H1 (cell line): ENCODE data around the gene BNC2. TPM values are rescaled to one million over a fixed set of nuclear protein-coding genes. Genes with fewer than 3 reads are reported as not detected.

Experiments
- CTCF ChIA-PET: fragments of 300-600 bp; sonication (Branson Sonifier 250); formaldehyde crosslinking; loops from one replicate; lab custom pipeline; 2021; ENCODE audit not compliant: partially characterized antibody; lab: Charles Lee
- POLR2A ChIA-PET: fragments of 300-600 bp; sonication (Branson Sonifier 250); formaldehyde crosslinking; loops from one replicate; lab custom pipeline; 2021; ENCODE audit warnings: inconsistent platforms; ENCODE audit not compliant: partially characterized antibody; lab: Charles Lee
- DNase-seq, 2 experiments: peaks; one replicate each; pipeline versions ENCODE4 v3.0.0 to v3.0.0-alpha.2; 2010 to 2022; ENCODE audit warnings: low spot score in 2 of 2, low read depth in 1 of 2, mixed read lengths in 1 of 2
- FAIRE-seq: peaks from 2 replicates; lab custom pipeline; 2011; peaks lifted over from hg19 to GRCh38; lab: Jason Lieb, UNC
- H2AFZ ChIP-seq: 2 replicates; pipeline ENCODE4 v1.8.1; 2012; ENCODE audit warnings: low read length, inconsistent platforms
- H2AK5ac ChIP-seq: 2 replicates; pipeline ENCODE4 v1.6.1; 2013; ENCODE audit warnings: low read depth, low read length
- H2BK120ac ChIP-seq: replicated peaks from 2 replicates; pipeline ENCODE3; 2013; ENCODE audit warnings: low read depth, low read length, inconsistent platforms
- H2BK12ac ChIP-seq: 2 replicates; pipeline ENCODE4 v1.6.1; 2013; ENCODE audit warnings: low read depth, low read length
- H2BK15ac ChIP-seq: 2 replicates; pipeline ENCODE4 v1.6.1; 2013; ENCODE audit warnings: low read length
- H2BK20ac ChIP-seq: 2 replicates; pipeline ENCODE4 v1.6.1; 2013; ENCODE audit warnings: low read length
- H2BK5ac ChIP-seq: 2 replicates; pipeline ENCODE4 v1.6.1; 2013; ENCODE audit warnings: low read depth, low read length
- H3K14ac ChIP-seq: 2 replicates; pipeline ENCODE4 v1.6.1; 2013; ENCODE audit warnings: inconsistent platforms; ENCODE audit not compliant: insufficient read length
- H3K18ac ChIP-seq: 2 replicates; pipeline ENCODE4 v1.6.1; 2013; ENCODE audit warnings: low read length; ENCODE audit errors: extremely low read depth
- H3K23ac ChIP-seq: 2 replicates; pipeline ENCODE4 v1.6.1; 2013; ENCODE audit warnings: inconsistent platforms; ENCODE audit not compliant: insufficient read length
- H3K23me2 ChIP-seq: 2 replicates; pipeline ENCODE4 v1.6.1; 2013; ENCODE audit warnings: low read depth, low read length
- H3K27ac ChIP-seq: 2 replicates; pipeline ENCODE4 v1.6.1; 2011; ENCODE audit warnings: low read depth, low read length, inconsistent platforms
- H3K27me3 ChIP-seq, 4 experiments: replicated peaks in 1 of 4; 1 replicate in 1 of 4; 2 replicates in 3 of 4; pipeline versions ENCODE4 v1.6.1 to v1.8.1; 2011 to 2013; ENCODE audit warnings: low read length in 3 of 4, mild to moderate bottlenecking in 3 of 4, inconsistent platforms in 2 of 4, mixed read lengths in 2 of 4, moderate library complexity in 1 of 4; ENCODE audit not compliant: control insufficient read depth in 3 of 4, insufficient read depth in 3 of 4; ENCODE audit errors: extremely low read depth in 1 of 4
- H3K36me3 ChIP-seq, 4 experiments: 2 replicates each; pipeline versions ENCODE4 v1.6.1 to v1.8.1; 2011 to 2013; ENCODE audit warnings: mild to moderate bottlenecking in 4 of 4, low read length in 3 of 4, moderate library complexity in 2 of 4, control low read depth in 1 of 4, inconsistent platforms in 1 of 4; ENCODE audit not compliant: insufficient read depth in 4 of 4, control insufficient read depth in 2 of 4
- H3K4ac ChIP-seq: replicated peaks from 2 replicates; pipeline ENCODE3; 2013; ENCODE audit warnings: low read length, low read depth, mixed read lengths, inconsistent platforms; ENCODE audit not compliant: insufficient read length
- H3K4me1 ChIP-seq, 4 experiments: replicated peaks in 1 of 4; 1 replicate in 1 of 4; 2 replicates in 3 of 4; pipeline versions ENCODE4 v1.6.1 to v1.8.1; 2011 to 2013; ENCODE audit warnings: low read length in 3 of 4, inconsistent platforms in 2 of 4, mixed read lengths in 1 of 4; ENCODE audit not compliant: insufficient read depth in 4 of 4, control insufficient read depth in 3 of 4
- H3K4me2 ChIP-seq, 2 experiments: 2 replicates each; pipeline versions ENCODE4 v1.6.1 to v1.8.1; 2011 to 2013; ENCODE audit warnings: low read depth in 2 of 2, low read length in 2 of 2, control low read depth in 1 of 2, inconsistent platforms in 1 of 2, mild to moderate bottlenecking in 1 of 2; ENCODE audit not compliant: insufficient read depth in 1 of 2
- H3K4me3 ChIP-seq, 4 experiments: fragments of 200-600, 300-600 bp in 1 of 4; sonication (generic), shearing (Covaris generic), sonication (Bioruptor Twin) in 1 of 4; 2 replicates each; pipeline versions ENCODE4 v1.5.1 to v1.8.1; 2011 to 2016; ENCODE audit warnings: low read length in 4 of 4, low read depth in 3 of 4, control low read depth in 2 of 4, inconsistent platforms in 2 of 4, mild to moderate bottlenecking in 2 of 4, mixed read lengths in 1 of 4, moderate library complexity in 1 of 4; ENCODE audit not compliant: insufficient read depth in 2 of 4; ENCODE audit errors: extremely low read depth in 1 of 4
- H3K56ac ChIP-seq: replicated peaks from 2 replicates; pipeline ENCODE3; 2013; ENCODE audit warnings: low read depth, mild to moderate bottlenecking, mixed read lengths, low read length, inconsistent platforms; ENCODE audit not compliant: insufficient read length
- H3K79me1 ChIP-seq: 2 replicates; pipeline ENCODE4 v1.6.1; 2013; ENCODE audit warnings: low read depth, low read length, control low read depth
- H3K79me2 ChIP-seq, 2 experiments: 2 replicates each; pipeline versions ENCODE4 v1.6.1 to v1.8.1; 2012 to 2013; ENCODE audit warnings: low read length in 2 of 2, mild to moderate bottlenecking in 2 of 2, inconsistent platforms in 1 of 2; ENCODE audit not compliant: insufficient read depth in 2 of 2, control insufficient read depth in 1 of 2
- H3K9ac ChIP-seq, 4 experiments: replicated peaks in 1 of 4; 1 replicate in 1 of 4; 2 replicates in 3 of 4; pipeline versions ENCODE4 v1.6.1 to v1.8.1; 2011 to 2013; ENCODE audit warnings: low read depth in 3 of 4, low read length in 3 of 4, control low read depth in 2 of 4, mild to moderate bottlenecking in 2 of 4, moderate library complexity in 2 of 4, inconsistent platforms in 1 of 4; ENCODE audit errors: extremely low read depth in 1 of 4
- H3K9me3 ChIP-seq, 2 experiments: 2 replicates each; pipeline versions ENCODE4 v1.6.1 to v1.8.1; 2012 to 2013; ENCODE audit warnings: mild to moderate bottlenecking in 2 of 2, moderate library complexity in 2 of 2, control low read depth in 1 of 2, inconsistent platforms in 1 of 2, low read depth in 1 of 2, low read length in 1 of 2, mixed read lengths in 1 of 2; ENCODE audit not compliant: insufficient read depth in 2 of 2
- H4K20me1 ChIP-seq, 2 experiments: replicated peaks in 1 of 2; 2 replicates each; pipeline versions ENCODE3 to v1.8.1; 2011 to 2013; ENCODE audit warnings: inconsistent platforms in 2 of 2, low read length in 2 of 2, mild to moderate bottlenecking in 1 of 2; ENCODE audit not compliant: insufficient read depth in 2 of 2, control insufficient read depth in 1 of 2
- H4K5ac ChIP-seq: 2 replicates; pipeline ENCODE4 v1.6.1; 2013; ENCODE audit warnings: low read length, low read depth, mixed read lengths, inconsistent platforms; ENCODE audit not compliant: insufficient read length
- H4K8ac ChIP-seq: 2 replicates; pipeline ENCODE4 v1.8.0; 2013; ENCODE audit warnings: mild to moderate bottlenecking, moderate library complexity, low read length, inconsistent platforms; ENCODE audit not compliant: insufficient read depth; ENCODE audit errors: extremely low read depth
- H4K91ac ChIP-seq: replicated peaks from 2 replicates; pipeline ENCODE3; 2013; ENCODE audit warnings: low read length, mixed read lengths, inconsistent platforms; ENCODE audit not compliant: insufficient read length
- BRCA1 ChIP-seq: IDR thresholded peaks from 2 replicates; pipeline ENCODE4 v1.6.1; 2012; ENCODE audit warnings: low read depth, low read length, improper control_type of control experiment
- CREB1 ChIP-seq: IDR thresholded peaks from 2 replicates; pipeline ENCODE4 v1.6.1; 2012; ENCODE audit warnings: inconsistent platforms
- EGR1 ChIP-seq: IDR thresholded peaks from 2 replicates; pipeline ENCODE4 v1.6.1; 2011; ENCODE audit warnings: low read depth, low read length, borderline replicate concordance
- EZH2 ChIP-seq: fragments of 200-600 bp; sonication (generic); IDR thresholded peaks from 2 replicates; pipeline ENCODE4 v1.7.1; 2012; ENCODE audit warnings: low read depth, mild to moderate bottlenecking, moderate library complexity, low read length, inconsistent platforms; ENCODE audit not compliant: severe bottlenecking
- JUN ChIP-seq: IDR thresholded peaks from 2 replicates; pipeline ENCODE4 v1.6.1; 2011; ENCODE audit warnings: low read depth, mild to moderate bottlenecking, improper control_type of control experiment, low read length
- POLR2AphosphoS5 ChIP-seq: IDR thresholded peaks from 2 replicates; pipeline ENCODE4 v1.6.1; 2011; ENCODE audit warnings: low read depth, low read length
- RXRA ChIP-seq: IDR thresholded peaks from 2 replicates; pipeline ENCODE4 v1.6.1; 2011; ENCODE audit warnings: low read depth, mild to moderate bottlenecking, low read length, moderate library complexity; ENCODE audit not compliant: insufficient read depth
- SIN3A ChIP-seq, 2 experiments: IDR thresholded peaks in 1 of 2; conservative IDR thresholded peaks in 1 of 2; 2 replicates each; pipeline ENCODE4 v1.6.1; 2011 to 2012; ENCODE audit warnings: low read length in 2 of 2, improper control_type of control experiment in 1 of 2, low read depth in 1 of 2, mild to moderate bottlenecking in 1 of 2
- SP4 ChIP-seq: IDR thresholded peaks from 2 replicates; pipeline ENCODE4 v1.6.1; 2012; ENCODE audit warnings: low read length, inconsistent platforms
- TCF12 ChIP-seq: IDR thresholded peaks from 2 replicates; pipeline ENCODE4 v1.6.1; 2011; ENCODE audit warnings: low read depth, mild to moderate bottlenecking, low read length
- ZNF274 ChIP-seq: IDR thresholded peaks from 2 replicates; pipeline ENCODE4 v1.7.0; 2012; ENCODE audit warnings: low read length, borderline replicate concordance; ENCODE audit errors: extremely low read depth
- WGBS, 2 experiments: shearing (Covaris generic) in 1 of 2; methylation state at CpG; one replicate each; pipeline versions ENCODE4 v1.1.6 to v1.1.7; 2013 to 2015; ENCODE audit warnings: low lambda C conversion rate in 2 of 2, mixed read lengths in 2 of 2, inconsistent platforms in 1 of 2, low coverage in 1 of 2, missing lambda C conversion rate in 1 of 2; ENCODE audit not compliant: insufficient replicate concordance in 2 of 2, insufficient coverage in 1 of 2, insufficient read length in 1 of 2; ENCODE audit errors: extremely low coverage in 1 of 2, missing lambda C conversion rate in 1 of 2; 5-methylcytosine and 5-hydroxymethylcytosine counted together
- polyA plus RNA-seq, 7 experiments: library from polyadenylated mRNA; depleted of rRNA in 3 of 7; stranded (reverse) in 5 of 7; unstranded in 2 of 7; fragments of >200 nt in 5 of 7; fragments of 200-250 nt in 2 of 7; gene quantifications; 1 replicate in 5 of 7; 2 replicates in 1 of 7; 4 replicates in 1 of 7; pipeline versions ENCODE4 v1.2.1 to v1.2.3, GENCODE V29; 2011 to 2013; ENCODE audit warnings: missing spikeins in 2 of 7, mixed read lengths in 2 of 7
- total RNA-seq: library from RNA; stranded (reverse); fragmentation: NEBNext Ultra II Directional; extraction: Animal tissue kit (Norgen Biotek cat#: 25700); gene quantifications from 2 replicates; pipeline ENCODE4 v1.2.1, GENCODE V29; 2021
- TF ChIP-seq, protein P1 (sequence below): IDR thresholded peaks from 2 replicates; pipeline ENCODE4 v1.6.1; 2012; ENCODE audit warnings: inconsistent platforms

Gene BNC2
- total and polyA plus RNA-seq, 2 of the 8 experiments (the other 6 are each of a cell fraction or from before 2014, with no cell fraction given), result 16.0 to 26.8 TPM

DNA sequence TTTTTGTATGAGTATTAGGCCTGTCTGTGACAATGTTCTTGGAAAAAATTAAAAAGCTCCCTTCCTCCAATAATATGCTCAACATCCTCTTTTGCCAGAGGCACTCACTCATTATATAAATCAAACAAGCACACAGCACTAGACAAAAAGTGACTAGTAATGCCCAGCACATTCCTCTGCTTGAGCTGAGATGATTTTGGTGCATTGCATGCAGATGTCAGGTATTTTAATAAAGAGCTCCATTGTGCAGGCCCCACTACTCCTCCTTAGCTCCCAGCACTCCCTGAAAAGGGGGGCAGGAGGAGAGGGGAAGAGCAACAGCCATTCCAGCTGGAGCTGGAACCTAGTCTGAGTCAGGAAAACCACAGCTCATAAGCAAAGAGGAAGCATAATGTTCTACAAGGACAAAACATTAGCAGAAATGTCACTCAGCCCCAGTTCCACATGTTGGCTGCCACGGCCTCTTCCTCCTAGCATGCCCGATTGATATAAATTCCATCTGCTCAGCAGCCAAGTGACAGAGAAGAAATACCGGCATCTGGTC, 348.5 kb downstream of the BNC2 start:
- DNase-seq, result no peak
- no peak overlapping the region for H4K5ac ChIP-seq
- H3K23ac ChIP-seq, result no peak overlapping the region
- no peak overlapping the region for H4K91ac ChIP-seq
- H3K4ac ChIP-seq, result no peak overlapping the region
- no peaks in the 10 kb centered on the region for H3K23me2 ChIP-seq
- no peaks in the 10 kb centered on the region for H3K36me3 ChIP-seq
- no peak overlapping the region for H3K14ac ChIP-seq
- no peaks in the 10 kb centered on the region for H3K27me3 ChIP-seq
- no peak overlapping the region for H3K27ac ChIP-seq
- FAIRE-seq, result no peak
- H2BK5ac ChIP-seq, result no peak overlapping the region
- H2BK12ac ChIP-seq, result no peak overlapping the region
- peaks cover 0 to 6% of the 10 kb centered on the region in 2 experiments; a peak in 2 of 4 replicates for H3K79me2 ChIP-seq
- ChIA-PET CTCF (interaction anchor here (0.6 to 1.6 kb wide), 2 partner anchors 9 to 296 kb away, joined by 3 read pairs; no protein-coding TSS in a partner anchor), POLR2A (interaction anchor here (0.7 to 1.2 kb wide), 2 partner anchors 12 to 835 kb away, joined by 3 read pairs; no protein-coding TSS in a partner anchor)
- H2AFZ ChIP-seq, result no peak overlapping the region
- H2BK20ac ChIP-seq, result no peak overlapping the region
- no peak overlapping the region for H3K56ac ChIP-seq
- H4K20me1 ChIP-seq, result no peaks in the 10 kb centered on the region
- 89% methylated on average over 3 of the region's 3 CpGs; no CpG with 5 or more reads in 1 of the 2 experiments for WGBS, 2 experiments
- H3K4me2 ChIP-seq, result no peak overlapping the region
- H3K9me3 ChIP-seq, result no peaks in the 10 kb centered on the region
- peaks cover 2 to 21% (median 15%) of the 10 kb centered on the region in 4 experiments; a peak in 6 of 7 replicates for H3K4me1 ChIP-seq
- no peak overlapping the region for H3K9ac ChIP-seq
- no peak overlapping the region for H2BK120ac ChIP-seq
- no peaks in the 10 kb centered on the region for H3K79me1 ChIP-seq
- no peak overlapping the region for H4K8ac ChIP-seq
- H3K18ac ChIP-seq, result peak overlapping the region; percentile 15; the same call in 1 of the 2 replicates
- no peak overlapping the region for H3K4me3 ChIP-seq
- H2BK15ac ChIP-seq, result no peak overlapping the region
- no peak overlapping the region for H2AK5ac ChIP-seq
- TF ChIP-seq SIN3A (conservative IDR thresholded peaks at IDR 0.05 in 1 of 2, IDR thresholded peaks at IDR 0.05 in 1 of 2; ENCODE audit: low read depth in 1 of 2, low read length in 2 of 2), result no peak
- TF ChIP-seq EGR1, result no peak
- no peak for TF ChIP-seq JUN
- no peak for TF ChIP-seq BRCA1
- no peak for TF ChIP-seq TCF12
- no peak for TF ChIP-seq POLR2AphosphoS5
- no peak for TF ChIP-seq ZNF274
- no peak for TF ChIP-seq EZH2
- TF ChIP-seq RXRA, result no peak
- no peak for TF ChIP-seq SP4
- TF ChIP-seq, protein P1, sequence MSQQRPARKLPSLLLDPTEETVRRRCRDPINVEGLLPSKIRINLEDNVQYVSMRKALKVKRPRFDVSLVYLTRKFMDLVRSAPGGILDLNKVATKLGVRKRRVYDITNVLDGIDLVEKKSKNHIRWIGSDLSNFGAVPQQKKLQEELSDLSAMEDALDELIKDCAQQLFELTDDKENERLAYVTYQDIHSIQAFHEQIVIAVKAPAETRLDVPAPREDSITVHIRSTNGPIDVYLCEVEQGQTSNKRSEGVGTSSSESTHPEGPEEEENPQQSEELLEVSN, result no peak
- no peak for TF ChIP-seq CREB1
